IPS-11a (cell line): ENCODE results near the gene KHDC4.

Experiments
- H3K4me3 ChIP-seq: one replicate; pipeline ENCODE4 v1.5.1; 2013; ENCODE audit warnings: low read depth, low read length, control low read depth

KHDC4 gene

DNA sequence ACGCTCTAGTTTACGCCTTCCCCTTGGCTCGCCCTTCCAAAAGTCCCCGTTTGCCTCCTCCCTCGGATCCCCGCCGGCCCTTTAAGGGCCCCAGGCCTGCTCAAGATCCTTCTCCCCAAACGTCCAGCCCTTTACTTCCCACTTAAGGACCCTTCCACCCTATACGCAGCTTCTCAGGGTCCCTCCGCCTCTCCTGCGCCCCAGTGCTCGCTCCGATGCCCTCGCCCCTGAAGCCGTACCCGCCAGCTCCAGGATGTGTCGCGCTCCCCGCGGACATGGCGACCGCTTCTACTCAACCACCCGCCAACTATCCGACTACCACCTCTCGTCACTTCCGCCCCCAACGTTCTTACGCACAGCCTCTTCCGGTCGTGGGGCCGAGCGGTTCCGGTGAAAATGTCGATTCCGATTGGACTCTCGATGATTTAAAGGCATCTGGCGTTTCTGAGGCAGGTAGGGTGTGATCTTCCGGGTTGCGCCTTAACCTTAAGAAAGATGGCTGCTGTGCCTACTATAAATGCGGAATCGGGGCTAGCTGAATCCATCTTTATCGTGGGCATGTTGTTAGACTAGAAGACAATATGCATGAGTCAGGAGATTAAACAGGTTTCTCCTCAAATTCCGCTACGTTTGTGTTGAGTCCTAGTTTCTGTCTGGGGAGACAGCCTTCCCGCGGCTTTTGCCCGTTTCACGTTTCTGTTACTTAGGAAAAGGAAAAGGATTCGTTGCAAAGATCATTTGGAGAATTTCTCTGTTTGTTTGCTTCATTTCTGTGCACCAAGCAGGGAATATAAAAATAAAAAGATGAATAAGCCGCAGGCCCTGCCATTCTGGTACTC lies at the start of gene KHDC4:
KHDC4 (minus strand) TSS at position 317 of the 839 bp plus-strand sequence; CDS start at position 277, 40 bp downstream.
- peak within 1 kb of the TSS; percentile 99 for H3K4me3 ChIP-seq

DNA sequence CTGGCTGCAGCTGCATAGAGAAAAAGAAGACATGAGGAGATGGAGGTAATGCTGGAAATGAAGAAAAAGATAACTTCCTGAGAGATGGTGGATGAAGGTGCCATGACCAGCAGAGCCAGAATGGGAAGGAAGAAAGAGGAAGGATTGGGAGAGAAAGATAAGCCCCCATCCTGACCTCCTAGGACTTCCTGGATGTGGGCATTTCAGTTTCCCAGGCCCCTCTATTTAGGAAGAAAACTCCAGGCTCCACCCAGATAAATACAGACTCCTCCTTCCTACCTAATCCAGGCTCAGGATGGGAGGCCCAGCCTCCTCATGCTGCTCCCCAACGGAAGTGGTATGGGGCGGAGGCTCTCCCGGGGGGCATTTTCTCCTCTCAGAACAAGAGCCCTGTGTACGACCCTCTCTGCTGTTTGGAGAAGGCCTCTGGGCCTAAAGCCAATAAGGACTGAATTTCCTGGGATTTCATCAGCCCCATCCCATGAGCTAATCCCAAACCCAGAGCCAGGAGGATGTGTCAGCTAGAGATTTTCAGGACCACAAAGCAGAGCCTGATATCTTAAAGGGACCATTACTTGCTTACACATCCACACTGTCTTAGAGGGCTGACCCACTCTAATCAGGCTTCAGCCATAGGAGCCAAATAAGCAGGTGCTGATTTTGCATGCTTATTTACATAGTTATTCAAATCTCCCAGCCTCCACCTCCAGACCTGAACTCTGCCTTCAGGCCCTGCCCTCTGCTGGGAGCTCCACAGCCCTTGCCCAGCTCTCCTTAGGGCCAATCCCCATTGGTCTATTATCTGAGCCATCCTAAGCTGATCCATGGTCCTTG lies 49.2 kb upstream of the KHDC4 start:
- H3K4me3 ChIP-seq: no peak overlapping the region

DNA sequence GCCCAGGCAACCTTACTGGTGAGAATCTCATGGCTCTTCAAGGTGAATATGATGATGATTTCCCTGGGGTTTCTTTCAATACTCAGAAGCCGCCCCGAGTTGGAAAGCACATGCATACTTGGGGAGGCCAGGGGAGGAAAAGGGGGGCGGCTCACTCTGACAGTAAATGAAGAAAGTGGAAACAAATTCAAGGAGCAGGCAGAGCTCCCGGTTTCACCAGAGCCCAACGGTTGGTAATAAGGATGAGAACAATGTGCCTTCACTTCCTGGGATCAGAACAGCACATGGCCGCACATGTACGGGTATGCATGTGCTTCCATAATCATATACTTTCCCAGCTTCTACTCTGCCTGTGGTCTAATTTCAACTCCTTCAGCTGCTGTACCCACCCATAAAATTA lies 47.9 kb upstream of the KHDC4 start:
- no peak overlapping the region for H3K4me3 ChIP-seq

DNA sequence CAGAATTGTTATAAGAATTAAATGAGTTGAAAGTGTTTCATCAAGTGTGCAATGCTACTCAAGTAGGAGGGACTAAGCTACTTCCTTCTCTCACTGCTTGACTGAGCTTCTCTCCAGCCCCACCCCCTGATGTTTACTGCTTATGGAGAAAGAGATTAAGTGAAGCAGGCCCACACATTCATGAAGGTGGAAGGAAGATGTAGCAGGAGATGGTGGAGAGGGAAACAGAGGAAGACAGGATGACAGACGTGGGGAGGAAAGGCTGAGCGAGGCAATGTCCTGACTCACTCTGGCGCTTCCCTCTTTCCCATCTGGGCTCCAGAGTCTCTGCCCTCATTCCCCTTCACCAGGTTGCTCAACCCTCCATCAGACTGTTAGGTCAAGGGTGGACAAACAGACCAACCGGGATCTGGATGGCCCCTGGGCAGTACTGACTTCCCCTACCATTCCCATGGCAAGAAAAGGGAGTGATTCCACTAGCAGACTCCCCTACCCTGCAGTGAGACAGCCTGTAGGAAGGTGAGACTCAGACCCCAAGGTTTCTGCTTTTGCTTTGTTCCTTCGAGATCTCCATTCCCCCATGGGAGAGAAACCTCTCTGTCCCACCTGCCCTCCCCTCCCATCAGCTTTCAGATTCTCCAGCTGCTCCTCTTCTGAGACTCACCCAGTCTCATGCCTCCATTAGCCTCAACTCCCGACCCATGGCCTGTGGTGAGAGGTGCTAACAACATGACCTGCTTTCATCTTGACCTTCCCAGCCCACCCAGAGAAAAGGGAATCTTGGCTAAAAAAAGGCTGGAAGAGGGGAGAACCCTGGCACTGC lies 47.3 kb upstream of the KHDC4 start:
- no peak overlapping the region for H3K4me3 ChIP-seq

DNA sequence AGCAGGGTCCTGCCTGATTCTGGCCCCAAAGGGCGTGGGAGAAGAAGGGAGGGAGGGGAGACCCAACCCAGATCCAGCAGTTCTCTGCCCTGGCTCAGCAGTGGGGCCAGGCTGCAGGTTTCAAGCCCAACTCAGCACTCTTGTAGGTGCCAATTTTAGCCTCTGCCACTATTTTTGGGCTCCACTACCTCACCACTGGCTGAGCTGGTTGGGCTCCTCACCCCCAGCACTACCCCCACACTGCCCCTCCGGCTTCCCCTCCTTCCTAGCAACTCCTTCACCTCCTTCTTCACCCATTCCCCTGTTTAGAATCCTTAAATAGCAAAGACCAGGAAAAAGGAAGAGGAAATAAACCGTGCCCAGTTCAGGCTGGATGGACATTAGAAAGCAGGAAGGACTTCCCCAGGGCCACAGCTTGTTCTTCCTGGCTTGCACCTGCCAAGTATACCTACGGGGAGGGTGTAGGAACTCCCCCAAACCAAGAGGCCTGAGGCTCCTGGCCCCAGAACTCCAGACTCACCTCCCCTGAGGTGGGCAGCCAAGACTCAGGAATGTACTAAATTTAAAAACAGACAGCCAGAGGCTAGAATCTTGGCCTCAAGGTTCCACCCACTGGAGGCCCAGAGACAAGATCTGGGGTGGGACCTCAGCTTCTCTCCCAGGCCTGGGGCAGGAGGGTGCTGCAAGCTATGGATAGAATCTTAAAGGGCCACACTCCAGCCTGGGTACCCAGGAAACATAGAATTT lies 45.6 kb upstream of the KHDC4 start:
- peak overlapping the region; percentile 86 for H3K4me3 ChIP-seq

DNA sequence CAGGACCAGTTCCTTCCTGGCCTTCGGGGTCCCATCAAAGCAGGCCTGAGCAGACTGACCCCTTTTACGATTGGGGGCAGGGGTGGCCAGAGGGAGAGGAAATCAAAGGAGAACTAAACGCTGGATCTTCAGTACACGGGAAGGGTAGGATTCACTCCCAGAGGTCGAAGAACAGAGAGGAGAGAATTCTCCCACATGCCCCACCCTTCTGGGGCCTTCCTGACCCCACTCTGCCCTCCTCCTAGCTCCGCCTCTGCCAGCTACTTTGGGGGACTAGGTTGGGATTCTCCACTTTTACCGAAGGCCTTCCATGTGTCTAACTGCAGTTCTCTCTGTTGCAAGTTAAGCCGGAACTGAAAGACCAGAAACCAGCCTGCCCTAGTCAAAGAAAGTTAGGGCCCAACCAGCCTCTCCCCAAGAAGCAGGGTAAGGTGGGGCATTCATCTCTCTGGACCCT lies 44.8 kb upstream of the KHDC4 start:
- peak overlapping the region; percentile 86 for H3K4me3 ChIP-seq

DNA sequence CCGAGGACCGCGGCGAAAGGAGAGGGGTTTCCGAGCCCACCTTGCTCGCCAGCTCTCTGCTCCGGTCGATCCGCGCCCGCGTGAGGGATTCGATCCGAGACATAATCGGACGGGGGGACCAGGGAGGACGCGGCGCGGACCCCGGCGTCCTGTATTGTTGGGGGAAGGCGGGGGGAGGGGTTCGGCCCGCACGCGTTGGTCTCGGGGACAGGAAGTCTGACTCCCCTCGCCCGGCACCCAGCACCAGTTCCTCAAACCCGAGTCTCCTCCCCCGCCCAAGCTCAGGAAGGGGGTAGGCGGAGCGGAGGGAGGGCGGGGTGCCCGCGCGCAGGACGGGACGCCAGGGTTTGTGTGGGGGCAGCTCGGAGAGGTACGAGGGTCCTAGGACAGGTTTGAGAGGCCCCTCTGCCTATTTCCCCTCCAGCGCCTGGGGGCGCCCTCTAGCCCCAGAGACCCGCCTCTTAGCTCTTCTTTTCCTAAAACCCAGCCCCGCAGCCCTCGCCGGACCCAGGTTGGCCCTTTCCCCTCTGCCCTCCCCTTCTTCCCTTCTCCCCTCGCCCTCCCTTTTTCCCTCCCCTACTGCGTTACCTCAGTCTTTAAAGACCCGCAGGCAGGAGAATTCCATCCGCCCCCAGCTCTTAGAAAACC lies 44.2 kb upstream of the KHDC4 start, which contains the start of gene ARHGEF2:
ARHGEF2 (minus strand) TSS at position 223 of the 648 bp plus-strand sequence; CDS start at position 103, 120 bp downstream.
- H3K4me3 ChIP-seq: peak within 1 kb of the TSS; percentile 86

DNA sequence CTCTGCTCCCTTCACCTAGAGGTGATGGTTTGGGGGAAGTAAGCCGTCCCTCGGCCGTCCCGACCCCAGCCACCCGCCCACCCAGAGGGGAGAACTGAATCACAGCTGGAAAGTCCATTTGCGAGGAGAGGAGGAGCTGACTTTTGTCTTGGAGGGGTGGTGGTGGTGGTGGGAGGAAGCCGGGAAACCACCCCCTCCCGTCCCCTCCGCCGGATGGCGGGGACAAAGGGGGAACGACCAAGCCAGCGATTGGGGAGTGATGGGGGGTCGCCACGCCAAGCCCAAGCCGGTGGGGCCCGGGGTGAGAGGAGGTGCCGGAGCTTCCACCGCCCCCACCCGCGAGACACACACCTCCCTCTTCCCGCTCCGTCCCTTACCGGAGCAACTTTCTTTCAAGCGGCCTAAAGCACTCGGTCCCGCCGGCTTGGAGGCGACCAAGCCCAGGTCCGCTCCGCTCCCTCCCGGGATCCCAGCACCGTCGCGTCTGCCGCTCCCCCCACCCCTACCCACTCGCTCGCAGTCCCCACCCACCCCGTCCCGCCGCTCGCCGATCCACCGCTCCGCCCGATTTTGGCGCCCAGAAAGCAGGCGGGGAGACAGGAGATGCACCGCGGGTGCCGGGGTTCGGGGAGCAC lies 43.6 kb upstream of the KHDC4 start:
- peak overlapping the region; percentile 86 for H3K4me3 ChIP-seq

DNA sequence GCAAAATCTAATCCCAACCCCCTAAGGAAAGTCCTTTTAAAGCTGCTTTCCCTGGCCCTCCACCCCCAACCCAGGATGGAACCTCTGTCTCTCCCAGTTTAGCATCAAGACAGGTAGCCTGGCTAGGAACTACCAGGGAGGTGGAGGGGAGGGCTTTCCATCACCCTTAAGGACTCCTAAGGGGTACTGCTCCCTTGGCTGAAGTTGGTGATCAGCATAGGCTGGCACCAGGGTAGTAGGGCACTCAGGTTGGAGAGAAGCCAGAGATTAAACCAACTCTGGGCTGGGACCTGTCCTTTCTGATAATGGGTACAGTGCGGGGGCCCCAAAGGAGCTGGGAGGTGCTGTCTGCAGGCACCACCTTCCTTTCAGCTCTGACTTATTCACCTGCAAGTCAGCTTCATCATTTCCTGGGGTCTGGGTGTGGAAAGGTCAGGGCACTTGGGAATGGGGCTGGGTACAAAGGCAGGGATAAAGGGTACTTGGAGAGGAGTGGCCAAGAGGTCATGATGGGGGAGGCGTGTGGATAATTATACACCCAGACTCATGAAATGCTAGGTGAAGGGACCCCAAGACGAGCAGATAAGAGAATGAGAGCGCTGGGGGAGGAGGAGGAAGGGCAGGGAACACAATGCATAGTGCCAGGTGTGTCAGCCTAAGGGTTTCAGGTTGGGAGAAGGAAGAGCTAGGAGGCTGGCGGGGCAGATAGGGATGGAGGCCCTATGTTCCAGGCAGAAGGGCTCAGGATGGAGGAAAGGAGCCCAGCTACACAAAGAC lies 42.9 kb upstream of the KHDC4 start:
- peak overlapping the region; percentile 86 for H3K4me3 ChIP-seq

DNA sequence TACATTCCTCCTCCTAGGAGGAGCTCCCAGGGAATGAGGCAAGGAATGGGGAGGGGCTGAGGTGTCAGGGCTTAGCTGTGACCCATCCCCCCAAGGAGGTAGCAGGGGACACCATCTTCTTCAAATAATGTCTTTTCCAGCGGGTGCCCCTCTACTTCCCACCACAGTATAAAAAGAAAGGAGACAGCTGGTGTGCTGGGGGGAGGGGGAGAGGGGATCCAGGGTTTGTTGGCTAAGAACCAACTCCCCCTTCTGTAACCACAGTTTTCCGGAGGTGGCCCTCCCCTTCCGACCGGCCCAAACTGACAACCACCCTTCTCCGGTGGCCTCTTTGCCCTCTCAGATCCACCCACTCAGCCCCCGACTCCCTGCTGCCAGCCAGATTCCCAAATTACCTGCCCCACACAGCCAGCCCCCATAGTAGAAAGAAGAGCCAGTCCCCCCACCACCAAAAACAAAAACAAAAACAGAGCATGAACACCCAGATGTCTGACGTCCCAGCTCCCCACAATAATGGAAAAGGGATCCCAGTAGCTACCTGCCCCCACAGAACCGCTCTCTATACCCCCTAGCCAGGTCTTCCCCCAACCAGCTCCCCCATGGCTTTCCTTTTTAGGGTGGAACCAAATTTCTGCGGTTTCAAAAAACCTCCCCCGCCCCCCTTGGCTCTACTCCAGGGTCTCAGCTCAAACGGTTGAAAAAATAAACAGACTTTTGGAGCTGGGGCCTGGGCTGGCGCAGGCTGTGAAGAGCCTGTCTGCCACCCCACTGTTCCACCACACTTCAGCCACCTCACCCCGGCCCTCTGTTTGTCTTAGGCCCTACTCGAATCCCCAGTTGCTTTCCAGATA lies 42.1 kb upstream of the KHDC4 start:
- H3K4me3 ChIP-seq: peak overlapping the region; percentile 86

DNA sequence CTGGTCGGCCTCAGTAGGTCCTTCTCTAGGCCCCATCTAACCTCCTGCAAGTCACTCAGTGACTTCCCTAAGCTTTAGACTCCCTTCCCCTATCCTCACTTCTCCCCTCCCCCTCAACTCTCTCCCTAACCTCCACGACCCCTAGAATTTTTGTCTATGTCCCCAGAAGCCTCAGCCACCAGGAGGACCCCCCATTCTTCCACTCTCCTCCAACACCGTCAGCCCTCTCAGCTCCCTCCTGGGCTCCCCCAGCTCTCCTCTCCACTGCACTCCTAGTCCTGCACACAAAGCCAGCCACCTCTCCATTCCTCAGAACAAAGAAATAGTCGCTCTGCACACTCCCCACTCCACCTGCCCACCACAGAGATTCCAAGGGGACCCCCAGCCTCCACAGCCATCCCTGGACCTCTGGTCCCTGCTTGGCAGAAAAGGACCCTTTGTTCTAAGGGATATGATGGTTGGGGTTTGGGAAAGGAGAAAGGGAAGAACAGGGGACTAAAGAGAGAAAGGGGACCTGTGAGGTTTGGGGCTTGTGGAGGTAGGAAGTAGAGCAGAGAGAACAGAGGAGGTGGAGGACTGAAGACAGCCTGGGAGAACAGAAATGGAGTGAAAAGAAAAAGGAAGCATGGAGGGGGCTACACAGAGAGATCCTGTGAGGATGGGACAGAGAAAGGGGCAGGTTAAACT lies 41.3 kb upstream of the KHDC4 start:
- H3K4me3 ChIP-seq: peak overlapping the region; percentile 86

DNA sequence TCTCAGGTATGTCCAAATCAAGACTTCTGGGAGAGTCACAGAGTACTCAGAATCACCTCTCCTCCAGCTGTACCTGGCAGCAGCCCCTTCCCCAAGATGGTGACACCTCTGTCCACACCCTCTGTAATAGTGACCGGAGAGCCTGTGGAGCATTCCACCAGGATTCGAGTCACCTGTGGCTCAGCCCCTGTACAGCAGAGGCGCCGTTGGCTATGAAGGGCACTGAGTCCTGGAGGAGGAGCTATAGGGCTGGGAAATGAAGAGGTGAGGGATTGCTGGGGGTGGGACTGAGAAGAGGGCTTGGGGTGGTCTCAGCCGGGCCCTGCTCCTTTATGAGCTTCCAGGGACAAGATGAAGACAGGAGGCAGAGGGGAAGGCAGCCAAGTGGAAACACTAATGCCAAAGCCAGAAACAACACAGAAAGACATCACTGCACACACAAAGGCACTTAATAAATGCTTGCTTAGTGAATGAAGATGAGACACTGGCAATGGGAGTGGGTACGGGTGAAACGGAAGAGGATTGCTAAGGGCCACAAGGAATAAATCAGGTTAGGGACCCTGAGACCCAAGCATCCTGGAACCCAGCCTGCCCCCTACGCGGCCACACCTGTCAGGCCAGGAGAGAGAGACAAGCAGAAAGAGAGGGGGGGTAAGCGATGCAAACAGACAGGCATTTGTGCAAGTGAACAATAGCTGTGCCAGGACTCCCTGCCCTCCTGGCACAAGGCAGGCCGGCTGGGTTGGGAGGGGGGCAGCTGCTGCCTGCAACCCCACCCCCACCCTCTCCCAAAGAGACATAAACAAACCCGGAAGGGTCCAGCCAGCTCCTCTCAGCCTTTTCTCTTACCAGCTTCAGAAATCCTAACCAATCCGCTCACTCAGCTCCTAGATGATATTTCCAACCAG lies 40.2 kb upstream of the KHDC4 start:
- H3K4me3 ChIP-seq: no peak overlapping the region

DNA sequence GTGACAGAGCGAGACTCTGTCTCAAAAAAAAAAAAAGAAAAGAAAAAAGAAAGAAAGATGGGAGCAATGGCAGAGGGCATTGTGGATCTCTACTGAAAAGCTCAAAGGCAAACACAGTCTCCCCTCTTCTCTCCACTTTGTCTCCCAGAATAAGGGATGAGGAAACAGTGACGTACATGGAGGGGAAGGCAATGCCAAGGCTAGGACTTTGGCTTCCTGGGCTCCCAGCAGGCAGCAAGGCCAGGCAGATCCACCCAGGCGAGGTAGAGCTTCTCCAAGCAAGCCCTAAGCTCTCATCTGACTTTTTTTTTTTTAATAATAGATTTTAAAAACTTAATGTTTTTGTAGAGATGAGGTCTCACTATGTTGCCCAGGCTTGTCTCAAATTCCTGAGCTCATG lies 39.5 kb upstream of the KHDC4 start:
- no peak overlapping the region for H3K4me3 ChIP-seq

DNA sequence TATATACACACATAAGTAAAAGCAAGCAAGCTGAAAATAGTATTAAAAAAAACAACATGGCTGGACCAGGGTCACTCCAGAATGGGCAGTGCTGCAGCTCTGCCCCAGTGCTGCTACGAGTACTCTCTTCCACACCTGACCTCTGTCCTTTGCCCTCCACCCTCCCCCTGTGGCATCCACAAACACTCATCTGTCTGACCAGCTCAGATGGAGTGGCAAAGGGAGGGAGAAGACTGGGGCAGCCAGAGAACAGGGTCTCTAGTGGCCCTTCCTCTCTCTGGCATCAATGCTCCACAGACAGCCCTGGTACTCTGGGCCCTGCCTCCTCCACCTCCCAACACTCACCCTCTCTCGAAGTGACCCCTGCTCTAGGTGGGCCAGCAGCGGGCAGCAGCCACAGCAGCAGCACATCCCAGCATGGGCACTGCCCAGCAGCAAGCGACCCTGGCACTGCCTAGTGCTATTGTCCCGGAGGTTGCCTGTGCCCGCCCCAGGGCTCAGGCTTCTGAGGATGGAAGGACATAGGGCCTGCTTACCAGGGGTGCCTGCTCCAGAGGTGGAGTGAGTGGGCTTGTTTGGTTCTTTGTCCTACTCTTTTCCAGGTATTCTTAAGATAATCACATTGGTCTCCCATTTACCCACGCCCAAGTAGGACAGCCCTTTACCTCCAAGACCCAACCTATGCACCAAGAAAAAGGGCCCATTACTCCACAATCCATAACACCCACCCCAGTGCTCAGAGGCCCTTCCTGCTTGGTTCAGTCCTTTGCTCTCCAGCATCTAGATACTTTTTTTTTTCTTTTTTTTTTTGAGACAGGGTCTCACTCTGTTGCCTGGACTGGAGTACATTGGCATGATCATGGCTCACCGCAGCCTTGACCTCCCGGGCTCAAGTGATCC lies 37.9 kb upstream of the KHDC4 start:
- H3K4me3 ChIP-seq: no peak overlapping the region
